Fibroblast of lung (primary cell): Measurements from ENCODE around the gene USO1. TPM values are rescaled to one million over a fixed set of nuclear protein-coding genes. Genes with fewer than 3 reads are reported as not detected.
A peak's percentile ranks its signal among the peaks of the same experiment; 100 is the strongest.

Source experiments
- DNase-seq, 2 donors: peaks; one replicate each; pipeline versions ENCODE4 v3.0.0 to v3.0.0-alpha.2; 2010; ENCODE audit warnings: low read depth in 2 of 2
- H2AFZ ChIP-seq: 2 replicates; pipeline ENCODE4 v1.5.1; 2012; ENCODE audit warnings: low read length, control low read depth, inconsistent platforms
- H3K27ac ChIP-seq: 2 replicates; pipeline ENCODE4 v1.5.1; 2011; ENCODE audit warnings: low read length, control low read depth; ENCODE audit not compliant: insufficient read depth
- H3K27me3 ChIP-seq: 2 replicates; pipeline ENCODE4 v1.5.1; 2011; ENCODE audit warnings: mild to moderate bottlenecking, low read length; ENCODE audit not compliant: control insufficient read depth, insufficient read depth
- H3K36me3 ChIP-seq: 2 replicates; pipeline ENCODE4 v1.5.1; 2011; ENCODE audit warnings: low read length; ENCODE audit not compliant: control insufficient read depth, insufficient read depth
- H3K4me1 ChIP-seq: 2 replicates; pipeline ENCODE4 v1.5.1; 2011; ENCODE audit warnings: low read length; ENCODE audit not compliant: control insufficient read depth, insufficient read depth; ENCODE audit errors: extremely low read depth
- H3K4me2 ChIP-seq: 2 replicates; pipeline ENCODE4 v1.5.1; 2011; ENCODE audit warnings: low read length, control low read depth; ENCODE audit not compliant: insufficient read depth; ENCODE audit errors: extremely low read depth
- H3K4me3 ChIP-seq, 4 experiments: fragments of 200-600 bp in 1 of 4; sonication (generic) in 1 of 4; replicated peaks in 1 of 4; 2 replicates each; pipeline ENCODE4 v1.5.1; 2011 to 2016; ENCODE audit warnings: low read length in 4 of 4, low read depth in 3 of 4, mild to moderate bottlenecking in 3 of 4, control low read depth in 2 of 4, inconsistent platforms in 1 of 4, mixed read lengths in 1 of 4; ENCODE audit not compliant: insufficient read depth in 1 of 4; ENCODE audit errors: control extremely low read depth in 1 of 4
- H3K79me2 ChIP-seq: 2 replicates; pipeline ENCODE4 v1.5.1; 2012; ENCODE audit warnings: mild to moderate bottlenecking, low read length, inconsistent platforms; ENCODE audit not compliant: control insufficient read depth, insufficient read depth
- H3K9ac ChIP-seq: 2 replicates; pipeline ENCODE4 v1.5.1; 2011; ENCODE audit warnings: mild to moderate bottlenecking, low read length, control low read depth; ENCODE audit not compliant: insufficient read depth
- H3K9me3 ChIP-seq: 2 replicates; pipeline ENCODE4 v1.5.1; 2012; ENCODE audit warnings: low read depth, low read length; ENCODE audit not compliant: control insufficient read depth, insufficient read depth
- H4K20me1 ChIP-seq: 2 replicates; pipeline ENCODE4 v1.5.1; 2011; ENCODE audit warnings: low read length; ENCODE audit not compliant: control insufficient read depth, insufficient read depth; ENCODE audit errors: extremely low read depth
- CTCF ChIP-seq, 2 donors: IDR thresholded peaks in 1 of 2; conservative IDR thresholded peaks in 1 of 2; 1 replicate in 1 of 2; 2 replicates in 1 of 2; pipeline ENCODE4 v1.5.1; 2011 to 2012; ENCODE audit warnings: low read length in 2 of 2, control low read depth in 1 of 2, inconsistent platforms in 1 of 2, low read depth in 1 of 2, mild to moderate bottlenecking in 1 of 2
- EZH2 ChIP-seq: IDR thresholded peaks from 2 replicates; pipeline ENCODE4 v1.5.1; 2012; ENCODE audit warnings: low read length, control low read depth, mild to moderate bottlenecking; ENCODE audit errors: missing control alignments
- polyA plus RNA-seq, 2 donors: library from polyadenylated mRNA; depleted of rRNA in 1 of 2; stranded (reverse) in 1 of 2; unstranded in 1 of 2; fragments of >200 nt; gene quantifications; 2 replicates each; pipeline ENCODE4 v1.2.1, GENCODE V29; 2011 to 2012; ENCODE audit warnings: missing spikeins in 1 of 2
- total RNA-seq: library from RNA; depleted of rRNA; stranded (reverse); fragments of >200 nt; gene quantifications from 2 replicates; pipeline ENCODE4 v1.2.1, GENCODE V29; 2014

USO1 gene
- total and polyA plus RNA-seq, 2 donors (not counting 1 experiment from before 2014, with no cell fraction given) = 123 to 130 TPM

DNA sequence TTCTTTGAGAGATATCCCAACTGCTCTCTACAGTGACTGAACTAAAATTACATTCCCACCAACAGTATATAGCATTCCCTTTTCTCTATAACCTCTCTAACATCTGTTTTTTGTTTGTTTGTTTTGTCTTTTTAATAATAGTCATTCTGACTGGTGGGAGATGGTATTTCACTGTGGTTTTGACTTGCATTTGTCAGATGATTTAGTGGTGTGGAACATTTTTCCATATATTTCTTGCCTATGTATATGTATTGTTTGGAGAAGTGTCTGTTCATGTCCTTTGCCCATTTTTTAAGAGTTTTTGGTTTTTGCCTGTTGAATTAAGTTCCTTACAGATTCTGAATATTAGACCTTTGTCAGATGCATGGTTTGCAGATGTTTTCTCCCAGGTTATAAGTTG is 9.0 kb downstream of the USO1 start:
- no peaks in the 10 kb centered on the region for H4K20me1 ChIP-seq
- peak; percentile 47 to 57 for DNase-seq

GRCh38 chr4:75735525-75735924 is 11.1 kb downstream of the USO1 start:
- Histone ChIP-seq H2AFZ (no peak overlapping the region), H3K27ac (no peak overlapping the region), H3K27me3 (no peaks in the 10 kb centered on the region), H3K9ac (no peak overlapping the region), H3K79me2 (peaks cover 69% of the 10 kb centered on the region), H3K4me3 (no peak overlapping the region), H3K4me1 (no peaks in the 10 kb centered on the region), H3K9me3 (no peaks in the 10 kb centered on the region), H3K4me2 (no peak overlapping the region), H3K36me3 (no peaks in the 10 kb centered on the region), H4K20me1 (no peaks in the 10 kb centered on the region)
- no peak for DNase-seq
- TF ChIP-seq CTCF (conservative IDR thresholded peaks at IDR 0.05 in 1 of 2, IDR thresholded peaks at IDR 0.05 in 1 of 2; ENCODE audit: low read depth in 1 of 2, low read length in 2 of 2) (no peak), EZH2 (no peak)

More for the DNA sequence above, 9.0 kb downstream of the USO1 start:
- Histone ChIP-seq H3K4me1 (peaks cover 2% of the 10 kb centered on the region), H3K9ac (no peak overlapping the region), H3K79me2 (peaks cover 75% of the 10 kb centered on the region), H3K4me3 (no peak overlapping the region), H3K4me2 (no peak overlapping the region), H3K36me3 (no peaks in the 10 kb centered on the region), H2AFZ (no peak overlapping the region), H3K27ac (no peak overlapping the region), H3K9me3 (no peaks in the 10 kb centered on the region), H3K27me3 (no peaks in the 10 kb centered on the region)
- no peak for TF ChIP-seq EZH2
- TF ChIP-seq CTCF (conservative IDR thresholded peaks at IDR 0.05 in 1 of 2, IDR thresholded peaks at IDR 0.05 in 1 of 2; ENCODE audit: low read depth in 1 of 2, low read length in 2 of 2) = no peak

DNA sequence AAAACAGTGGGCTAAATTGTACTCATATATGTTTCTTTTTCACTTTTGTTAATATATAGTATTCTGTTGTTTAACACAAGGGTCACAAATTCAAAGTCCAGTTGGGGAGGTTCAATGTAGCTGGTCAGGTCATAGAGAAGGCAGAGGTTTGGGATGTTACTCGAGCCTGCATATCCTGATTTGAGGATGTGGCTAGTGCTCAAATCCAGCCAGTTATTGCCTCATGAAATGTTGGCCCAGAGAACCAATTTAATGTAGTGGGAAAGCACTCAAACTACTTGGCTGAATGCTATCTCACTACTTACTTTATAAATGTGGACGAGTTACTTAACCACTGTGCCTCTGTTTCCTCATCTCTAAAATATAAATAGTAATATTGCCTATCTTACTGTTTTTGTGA is 12.5 kb downstream of the USO1 start:
- H4K20me1 ChIP-seq = no peaks in the 10 kb centered on the region
- no peak overlapping the region for H3K27ac ChIP-seq
- DNase-seq = peak in 1 of 2 donors; percentile 20

More for the DNA sequence above, 12.5 kb downstream of the USO1 start:
- Histone ChIP-seq H3K4me3 (no peak overlapping the region), H3K4me1 (no peaks in the 10 kb centered on the region), H3K79me2 (peaks cover 70% of the 10 kb centered on the region), H3K36me3 (no peaks in the 10 kb centered on the region), H2AFZ (no peak overlapping the region), H3K4me2 (no peak overlapping the region), H3K9ac (no peak overlapping the region), H3K27me3 (no peaks in the 10 kb centered on the region), H3K9me3 (no peaks in the 10 kb centered on the region)
- TF ChIP-seq EZH2 = no peak
- TF ChIP-seq CTCF (conservative IDR thresholded peaks at IDR 0.05 in 1 of 2, IDR thresholded peaks at IDR 0.05 in 1 of 2; ENCODE audit: low read depth in 1 of 2, low read length in 2 of 2) = no peak
